Type B pancreatic cell (in vitro differentiated cells): ENCODE data around the gene RASSF10. TPM values are rescaled to one million over a fixed set of nuclear protein-coding genes. Genes with fewer than 3 reads are reported as not detected.

Source experiments
- DNase-seq: peaks from one replicate; pipeline ENCODE4 v3.0.0; 2021; ENCODE audit warnings: mixed read lengths; ENCODE audit not compliant: unreplicated experiment; ENCODE audit errors: extremely low spot score
- H3K27ac Mint-ChIP-seq: 2 replicates; pipeline ENCODE4 v1.8.0; 2021; ENCODE audit warnings: mild to moderate bottlenecking, mixed read lengths
- H3K27me3 Mint-ChIP-seq: 2 replicates; pipeline ENCODE4 v1.8.0; 2021; ENCODE audit warnings: mixed read lengths
- H3K36me3 Mint-ChIP-seq: 2 replicates; pipeline ENCODE4 v1.8.0; 2021; ENCODE audit warnings: mixed read lengths
- H3K4me1 Mint-ChIP-seq: one replicate; pipeline ENCODE4 v1.8.0; 2021; ENCODE audit warnings: mixed read lengths; ENCODE audit not compliant: unreplicated experiment
- H3K4me3 Mint-ChIP-seq: 2 replicates; pipeline ENCODE4 v1.8.0; 2021; ENCODE audit warnings: mild to moderate bottlenecking, mixed read lengths
- H3K9me3 Mint-ChIP-seq: 2 replicates; pipeline ENCODE4 v1.8.0; 2021; ENCODE audit warnings: mixed read lengths
- CTCF ChIP-seq: fragments of 200-600 bp; sonication (generic); conservative IDR thresholded peaks from 2 replicates; pipeline ENCODE4 v1.5.0; 2021; ENCODE audit warnings: antibody characterized with exemption, mild to moderate bottlenecking
- total RNA-seq: library from RNA; stranded (reverse); gene quantifications from 2 replicates; pipeline ENCODE4 v1.2.1, GENCODE V29; 2021; ENCODE audit warnings: low replicate concordance

The RASSF10 gene
- total RNA-seq, 1 donor from 2014 or later: 8.6 TPM

GRCh38 chr11:13054278-13054677 is 45.2 kb downstream of the RASSF10 start:
- DNase-seq: no peak
- peaks cover 4% of the 10 kb centered on the region for H3K36me3 Mint-ChIP-seq
- H3K4me3 Mint-ChIP-seq: no peak overlapping the region
- TF ChIP-seq CTCF: no peak
- H3K9me3 Mint-ChIP-seq: peaks cover 13% of the 10 kb centered on the region
- H3K4me1 Mint-ChIP-seq: peaks cover 6% of the 10 kb centered on the region
- H3K27me3 Mint-ChIP-seq: no peaks in the 10 kb centered on the region
- no peak overlapping the region for H3K27ac Mint-ChIP-seq

- peaks cover 6% of the 10 kb centered on the region for H3K4me1 Mint-ChIP-seq
- no peak for DNase-seq
- H3K9me3 Mint-ChIP-seq: peaks cover 8% of the 10 kb centered on the region
- H3K27ac Mint-ChIP-seq: no peak overlapping the region
- no peaks in the 10 kb centered on the region for H3K27me3 Mint-ChIP-seq
- TF ChIP-seq CTCF: no peak
- H3K36me3 Mint-ChIP-seq: peaks cover 4% of the 10 kb centered on the region
- no peak overlapping the region for H3K4me3 Mint-ChIP-seq
Observed at GRCh38 chr11:13055200-13055599, 46.1 kb downstream of the RASSF10 start.

DNA sequence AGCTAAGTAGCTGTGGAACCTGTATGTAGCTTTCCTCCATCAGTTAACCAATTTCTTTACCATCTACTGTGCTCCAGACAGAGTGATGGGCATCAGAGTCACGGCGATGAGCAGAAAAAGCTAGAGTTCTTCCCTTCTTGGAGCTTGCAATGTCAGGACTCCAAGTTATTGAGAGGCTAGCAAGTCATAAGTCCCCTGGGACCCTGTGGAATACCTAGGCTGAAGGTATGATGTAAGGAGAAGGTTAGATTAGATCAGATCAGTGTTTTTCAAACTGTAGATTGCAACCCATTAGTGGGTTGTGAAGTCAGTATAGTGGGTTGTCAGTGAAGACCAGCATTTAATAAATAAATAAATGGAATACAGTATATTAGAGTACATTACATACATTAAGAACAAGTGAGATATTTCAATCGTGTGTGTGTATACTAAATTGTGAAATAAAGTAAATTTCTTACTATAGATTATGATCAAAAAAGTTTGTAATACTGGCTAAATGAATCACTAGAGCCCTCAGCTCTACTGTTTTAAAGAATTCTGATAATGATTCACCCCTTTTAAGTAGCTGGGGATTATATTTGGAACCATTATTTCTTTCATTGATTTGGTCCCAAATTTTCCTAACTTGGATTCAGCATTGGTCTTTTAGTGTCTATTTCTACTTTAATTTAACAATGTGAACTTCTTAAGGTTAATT is 52.3 kb downstream of the RASSF10 start:
- Mint-ChIP-seq H3K36me3 (peaks cover 4% of the 10 kb centered on the region), H3K9me3 (peaks cover 4% of the 10 kb centered on the region), H3K27ac (no peak overlapping the region), H3K4me1 (peaks cover 10% of the 10 kb centered on the region), H3K27me3 (peaks cover 3% of the 10 kb centered on the region), H3K4me3 (no peak overlapping the region)
- TF ChIP-seq CTCF: no peak
- no peak for DNase-seq
